Liver (tissue), 3 donors: ENCODE measurements around the gene NUCKS1.

ENCODE experiments used
- HNF4A ChIP-seq, 2 donors: conservative IDR thresholded peaks; 2 replicates each; pipeline ENCODE4 v1.6.1; 2016; ENCODE audit warnings: antibody characterized with exemption in 2 of 2, mild to moderate bottlenecking in 2 of 2
- SP1 ChIP-seq: IDR thresholded peaks from 2 replicates; pipeline ENCODE4 v1.6.1; 2018; ENCODE audit warnings: antibody characterized with exemption, mild to moderate bottlenecking
- YY1 ChIP-seq: IDR thresholded peaks from 2 replicates; pipeline ENCODE4 v1.6.1; 2016; ENCODE audit warnings: antibody characterized with exemption, mild to moderate bottlenecking
- TF ChIP-seq, protein P1 (sequence below): fragments of 150-350 bp; IDR thresholded peaks from 2 replicates; pipeline ENCODE4 v1.5.1; 2017; ENCODE audit warnings: improper control_type of control experiment, low read depth, low read length; ENCODE audit not compliant: missing input control
- donor health status: healthy.
- donor health status: healthy.

DNA sequence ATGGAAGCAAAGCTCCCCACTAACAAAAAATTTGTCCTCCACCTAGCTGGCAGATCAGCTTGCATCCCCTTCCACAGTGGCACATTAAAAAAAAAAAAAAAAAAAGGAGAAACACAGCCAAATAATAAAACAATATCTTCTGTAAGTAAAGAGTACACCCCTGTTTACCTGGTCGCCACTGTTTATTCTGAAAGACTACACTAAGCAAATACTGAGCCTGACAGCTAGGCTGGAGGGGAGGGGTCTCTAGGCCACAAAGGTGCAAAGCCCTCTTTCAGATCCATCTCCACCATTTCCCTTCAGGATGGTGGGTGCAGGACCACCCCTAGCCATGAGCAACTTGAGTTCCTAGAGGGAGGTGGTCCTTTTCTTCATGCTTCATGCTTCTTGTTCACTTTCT, 46.9 kb downstream of the NUCKS1 start:
- TF ChIP-seq YY1: no peak
- TF ChIP-seq, protein P1, sequence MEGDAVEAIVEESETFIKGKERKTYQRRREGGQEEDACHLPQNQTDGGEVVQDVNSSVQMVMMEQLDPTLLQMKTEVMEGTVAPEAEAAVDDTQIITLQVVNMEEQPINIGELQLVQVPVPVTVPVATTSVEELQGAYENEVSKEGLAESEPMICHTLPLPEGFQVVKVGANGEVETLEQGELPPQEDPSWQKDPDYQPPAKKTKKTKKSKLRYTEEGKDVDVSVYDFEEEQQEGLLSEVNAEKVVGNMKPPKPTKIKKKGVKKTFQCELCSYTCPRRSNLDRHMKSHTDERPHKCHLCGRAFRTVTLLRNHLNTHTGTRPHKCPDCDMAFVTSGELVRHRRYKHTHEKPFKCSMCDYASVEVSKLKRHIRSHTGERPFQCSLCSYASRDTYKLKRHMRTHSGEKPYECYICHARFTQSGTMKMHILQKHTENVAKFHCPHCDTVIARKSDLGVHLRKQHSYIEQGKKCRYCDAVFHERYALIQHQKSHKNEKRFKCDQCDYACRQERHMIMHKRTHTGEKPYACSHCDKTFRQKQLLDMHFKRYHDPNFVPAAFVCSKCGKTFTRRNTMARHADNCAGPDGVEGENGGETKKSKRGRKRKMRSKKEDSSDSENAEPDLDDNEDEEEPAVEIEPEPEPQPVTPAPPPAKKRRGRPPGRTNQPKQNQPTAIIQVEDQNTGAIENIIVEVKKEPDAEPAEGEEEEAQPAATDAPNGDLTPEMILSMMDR: no peak
- no peak for TF ChIP-seq SP1
- TF ChIP-seq HNF4A (conservative IDR thresholded peaks at IDR 0.05): no peak
